Smooth muscle cell of the umbilical artery (primary cell): Measurements from ENCODE around the gene RUSF1. TPM values are rescaled to one million over a fixed set of nuclear protein-coding genes. Genes with fewer than 3 reads are reported as not detected.

Source experiments
- total RNA-seq: library from RNA; depleted of rRNA; stranded (reverse); fragments of >200 nt; gene quantifications from 2 replicates; pipeline ENCODE4 v1.2.3, GENCODE V29; 2014

The RUSF1 gene
- 69.5 and 111 TPM in 2 replicates for total RNA-seq

DNA sequence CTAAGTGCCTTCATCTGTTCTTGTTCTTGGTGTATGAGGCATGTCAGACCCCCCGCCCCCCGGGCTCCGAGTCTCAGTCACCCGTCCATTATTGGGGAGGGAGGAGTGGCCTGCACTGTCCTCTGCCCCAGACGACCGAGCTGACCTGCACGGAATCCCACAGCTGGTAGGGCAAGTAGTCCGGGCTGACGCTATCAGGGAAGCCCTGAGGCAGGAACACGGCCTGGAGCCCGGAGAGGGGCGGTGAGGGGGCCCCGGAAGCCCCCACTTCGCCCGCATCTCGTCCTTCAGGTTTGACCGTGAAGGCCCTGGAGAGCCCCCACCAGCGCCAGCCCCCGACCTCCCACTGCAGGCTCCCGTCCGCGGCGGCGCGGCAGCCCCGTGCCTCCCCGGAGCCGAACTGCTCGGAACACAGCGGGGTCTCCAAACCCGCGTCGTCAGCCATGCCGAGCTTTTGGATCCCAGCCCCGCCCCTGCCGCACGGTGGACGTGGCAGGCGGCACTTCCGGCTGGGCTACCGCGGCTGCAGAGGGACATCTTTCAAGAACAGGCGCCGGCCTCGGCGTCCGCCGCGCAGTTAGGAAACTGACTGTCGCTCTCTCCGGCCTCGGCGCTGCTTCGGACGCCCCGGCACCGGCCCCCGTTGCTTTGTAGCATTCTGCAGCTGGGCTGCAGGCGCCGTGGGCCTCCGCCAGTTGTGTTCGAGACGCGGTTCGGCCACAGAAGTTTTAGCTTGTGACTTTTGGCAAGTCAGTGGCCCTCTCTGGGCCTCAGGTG, at the start of gene RUSF1:
TSS of gene RUSF1 (minus strand) at position 463 of the 777 bp plus-strand sequence. CDS start at position 445, 18 bp downstream.

DNA sequence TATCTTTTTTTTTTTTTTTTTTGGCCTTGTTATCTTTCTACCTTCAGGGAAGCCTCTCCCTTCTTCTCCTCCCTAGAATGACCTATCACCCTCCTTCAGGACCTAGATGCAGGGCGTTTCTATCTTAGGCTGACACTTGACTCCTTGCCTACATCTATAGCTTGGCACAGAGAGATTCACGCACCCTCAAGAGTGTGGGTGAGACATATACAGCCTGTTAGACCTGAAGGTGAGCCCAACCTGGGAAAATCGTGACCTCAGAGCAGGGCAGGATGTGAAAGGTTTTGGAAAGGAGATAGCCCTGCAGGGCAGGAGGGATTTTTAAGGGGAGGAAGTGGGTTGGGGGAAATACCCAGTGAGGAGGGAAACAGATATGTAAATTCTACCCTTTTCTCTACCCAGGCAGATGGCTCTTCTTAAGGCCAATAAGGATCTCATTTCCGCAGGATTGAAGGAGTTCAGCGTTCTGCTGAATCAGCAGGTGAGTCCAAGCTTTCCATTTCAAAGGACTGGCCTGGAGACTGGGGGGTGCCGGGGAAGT, 19.6 kb upstream of the RUSF1 start, which contains the start of gene AHSP:
TSS of gene AHSP (plus strand) at position 167 of the 541 bp plus-strand sequence. CDS start at position 407, 240 bp downstream.

DNA sequence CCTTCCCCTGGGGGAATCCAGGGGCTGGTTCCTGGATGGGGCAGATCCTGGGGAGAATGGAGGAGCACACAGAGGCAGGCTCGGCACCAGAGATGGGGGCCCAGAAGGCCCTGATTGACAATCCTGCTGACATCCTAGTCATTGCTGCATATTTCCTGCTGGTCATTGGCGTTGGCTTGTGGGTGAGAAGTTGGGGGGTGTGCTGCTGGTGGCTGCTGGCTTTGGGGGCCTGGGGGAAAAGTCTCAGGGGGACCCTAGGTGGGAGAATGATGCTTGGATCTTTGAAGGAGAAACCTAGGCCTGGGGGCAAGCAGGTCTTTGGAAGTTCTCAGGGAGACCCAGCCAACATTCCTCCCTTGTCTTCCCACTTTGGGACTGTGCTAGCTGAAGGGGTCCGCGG, 25.1 kb downstream of the RUSF1 start, which contains the start of gene SLC5A2:
TSS of gene SLC5A2 (plus strand) at position 43 of the 400 bp plus-strand sequence. CDS start at position 57, 14 bp downstream.

GRCh38 chr16:31471875-31472708, 36.1 kb downstream of the RUSF1 start, which contains the start of gene TGFB1I1:
Gene TGFB1I1, plus strand, starts transcription at chr16:31472152. Its CDS starts 37 bp downstream, at chr16:31472189.

DNA sequence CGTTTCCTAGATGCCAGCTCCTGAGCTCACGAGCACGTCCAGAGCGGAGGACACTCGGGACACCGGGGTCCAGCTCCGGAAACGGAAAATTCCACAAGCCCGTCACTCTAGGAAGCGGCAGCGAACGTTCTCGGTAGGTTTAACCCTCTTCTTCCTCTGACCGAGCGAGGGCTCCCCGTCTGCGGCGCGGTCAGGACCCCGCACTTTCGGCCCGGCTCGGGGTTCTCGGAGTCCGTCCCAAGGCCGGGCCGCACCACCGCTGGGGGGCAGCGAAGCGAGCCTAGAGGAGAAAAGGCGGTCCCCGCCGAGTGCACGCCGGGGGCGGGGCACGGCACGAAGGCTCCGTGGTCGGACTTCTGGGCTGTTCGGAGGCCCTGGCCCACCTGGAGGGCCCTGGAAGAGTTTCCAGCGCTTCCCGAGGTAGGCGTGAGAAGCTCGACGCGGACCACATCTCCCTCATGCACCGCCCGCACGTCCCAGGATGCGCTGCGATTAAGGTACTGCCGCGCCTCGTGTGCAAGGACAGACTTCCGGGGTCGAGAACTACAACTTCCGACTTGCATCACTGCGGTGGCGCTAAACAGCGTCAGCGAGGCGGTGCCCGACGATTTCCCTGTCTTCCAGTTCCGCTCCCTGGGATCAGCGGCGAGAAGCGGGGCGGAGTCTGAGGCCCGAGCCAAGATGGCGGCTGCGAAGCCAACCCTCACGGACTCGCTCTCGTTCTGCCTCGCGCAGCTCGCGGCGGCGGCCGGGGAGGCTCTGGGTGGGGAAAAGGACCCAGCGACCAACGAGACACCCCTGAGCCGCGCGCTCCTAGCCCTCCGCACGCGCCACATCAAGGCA, 49.1 kb downstream of the RUSF1 start, which contains the start of gene ARMC5:
TSS of gene ARMC5 (plus strand) at position 658 of the 843 bp plus-strand sequence. CDS start at position 682, 24 bp downstream.

Other genes starting within 250 kb of the RUSF1 start
- gene ITGAM, start 248.4 kb downstream of the RUSF1 start, total RNA-seq, result not detected in 2 replicates
- not detected in 2 replicates for gene ITGAX, start 153.2 kb downstream of the RUSF1 start, total RNA-seq
- gene ITGAD, start 115.1 kb downstream of the RUSF1 start, total RNA-seq, result not detected in 2 replicates
- gene COX6A2, start 80.0 kb downstream of the RUSF1 start, total RNA-seq, result not detected in 2 replicates
- gene ZNF843, start 65.6 kb downstream of the RUSF1 start, total RNA-seq, result 0.30 and 0.42 TPM in 2 replicates
- 6.5 and 9.1 TPM in 2 replicates for gene ARMC5, start 48.9 kb downstream of the RUSF1 start, total RNA-seq
- gene TGFB1I1, start 36.2 kb downstream of the RUSF1 start, total RNA-seq, result 47.8 and 74.7 TPM in 2 replicates
- not detected in 2 replicates for gene SLC5A2, start 25.3 kb downstream of the RUSF1 start, total RNA-seq
- not detected in 2 replicates for gene AHSP, start 19.5 kb upstream of the RUSF1 start, total RNA-seq